Right lobe of liver (tissue), 6 donors: ENCODE measurements around the gene AMBRA1. TPM values are rescaled to one million over a fixed set of nuclear protein-coding genes. Genes with fewer than 3 reads are reported as not detected.

Experiments
- ATAC-seq, 4 donors: fragments of 200-7000 bp; cut with Tn5 transposase; one replicate each; pipeline ENCODE4 v1.9.1; 2020; ENCODE audit warnings: mild to moderate bottlenecking in 4 of 4, moderate library complexity in 4 of 4
- DNase-seq, 3 donors: peaks; one replicate each; pipeline ENCODE4 v3.0.0-alpha.2; 2020
- H3K27ac ChIP-seq, 3 donors: fragments of 200-600 bp; one replicate each; pipeline ENCODE4 v1.8.0; 2022
- H3K27me3 ChIP-seq, 2 donors: fragments of 200-600 bp; one replicate each; pipeline ENCODE4 v1.8.0; 2022
- H3K36me3 ChIP-seq, 4 donors: fragments of 200-600 bp; sonication (generic) in 1 of 4; one replicate each; pipeline versions ENCODE4 v1.5.1 to v1.8.0; 2017 to 2022; ENCODE audit warnings: control low read depth in 1 of 4
- H3K4me1 ChIP-seq, 4 donors: fragments of 200-600 bp; sonication (generic) in 1 of 4; one replicate each; pipeline versions ENCODE4 v1.5.1 to v1.8.0; 2017 to 2022; ENCODE audit warnings: control low read depth in 1 of 4
- H3K4me3 ChIP-seq, 3 donors: fragments of 200-600 bp; one replicate each; pipeline ENCODE4 v1.8.0; 2022
- H3K9me3 ChIP-seq, 4 donors: fragments of 200-600 bp; sonication (generic) in 1 of 4; one replicate each; pipeline versions ENCODE4 v1.5.1 to v1.8.0; 2017 to 2022; ENCODE audit warnings: control low read depth in 1 of 4
- CTCF ChIP-seq, 4 donors: fragments of 200-600 bp in 3 of 4; fragments of 450-650 bp in 1 of 4; IDR thresholded peaks; one replicate each; pipeline versions ENCODE4 v1.5.1 to v1.8.0; 2016 to 2022; ENCODE audit warnings: antibody characterized with exemption in 4 of 4, mild to moderate bottlenecking in 2 of 4
- POLR2A ChIP-seq: fragments of 450-650 bp; IDR thresholded peaks from one replicate; pipeline ENCODE4 v1.6.1; 2017; ENCODE audit warnings: antibody characterized with exemption, mild to moderate bottlenecking
- WGBS: methylation state at CpG from one replicate; pipeline ENCODE4 v1.1.6; 2018; ENCODE audit warnings: low coverage, low lambda C conversion rate; ENCODE audit not compliant: insufficient coverage; ENCODE audit errors: missing lambda C conversion rate; 5-methylcytosine and 5-hydroxymethylcytosine counted together
- intact Hi-C, 2 donors: fragments of 100-400 bp; cut with DNase I; formaldehyde crosslinking; loops; one replicate each; pipeline versions ENCODE4 v1.11.2 to v1.14.1; 2022
- total RNA-seq, 6 experiments: library from RNA; depleted of rRNA in 2 of 6; stranded (reverse); fragments of >200 nt in 2 of 6; fragmentation: NEBNext Ultra II Directional in 3 of 6; extraction: Animal tissue kit (Norgen Biotek cat#: 25700) in 3 of 6; gene quantifications; one replicate each; pipeline versions ENCODE4 v1.1.0 to v1.2.4, GENCODE V29; 2016 to 2023
- donor health status: DM: no; HTN: yes; CAD: no.
- donor health status: DM: no; HTN: no; CAD: no.
- donor health status: DM: no; HTN: no; CAD: no.
- donor health status: DM: no; HTN: yes; CAD: no.
- donor health status: DM: no; HTN: yes; CAD: no.

AMBRA1 gene
- total RNA-seq, 6 experiments from 2014 or later, result 11.0 to 15.7 (median 13.6) TPM

- Histone ChIP-seq H3K27me3 (no peaks in the 10 kb centered on the region), H3K9me3 (no peaks in the 10 kb centered on the region), H3K27ac (peak overlapping the region in 2 of 3 donors; percentile 62 to 76), H3K4me1 (peaks cover 0 to 20% (median 8%) of the 10 kb centered on the region in 4 donors), H3K4me3 (peak overlapping the region in 1 of 3 donors; percentile 5), H3K36me3 (peaks cover 0 to 11% (median 3%) of the 10 kb centered on the region in 4 donors)
- intact Hi-C loops, result loop anchor here in 1 of 2 donors (10.0 kb wide), 1 partner anchor 531 kb away; no protein-coding TSS in a partner anchor
- TF ChIP-seq POLR2A (no peak), CTCF (IDR thresholded peaks at IDR 0.05) (no peak)
- ATAC-seq, result peak; percentile 78 to 87 (median 81)
- DNase-seq, result no peak
- 65% methylated on average over 21 of the region's 22 CpGs for WGBS
These were observed 39.7 kb upstream of the AMBRA1 start for GRCh38 chr11:46633291-46634217.

GRCh38 chr11:46632502-46632901, 38.7 kb upstream of the AMBRA1 start:
- DNase-seq, result no peak
- WGBS, result 43% methylated on average over 1 of the region's 1 CpG
- TF ChIP-seq CTCF (IDR thresholded peaks at IDR 0.05) (no peak), POLR2A (no peak)
- no peak overlapping the region for H3K4me3 ChIP-seq
- no peak for ATAC-seq
- H3K27me3 ChIP-seq, result no peaks in the 10 kb centered on the region
- peaks cover 0 to 9% (median 3%) of the 10 kb centered on the region in 4 donors for H3K36me3 ChIP-seq
- H3K27ac ChIP-seq, result no peak overlapping the region
- no peaks in the 10 kb centered on the region for H3K9me3 ChIP-seq
- intact Hi-C loops, result loop anchor here in 1 of 2 donors (10.0 kb wide), 1 partner anchor 532 kb away; no protein-coding TSS in a partner anchor
- peaks cover 0 to 20% (median 8%) of the 10 kb centered on the region in 4 donors for H3K4me1 ChIP-seq

GRCh38 chr11:46631676-46632075, 37.9 kb upstream of the AMBRA1 start:
- intact Hi-C loops, result loop anchor here in 1 of 2 donors (10.0 kb wide), 1 partner anchor 533 kb away; no protein-coding TSS in a partner anchor
- ATAC-seq (no peak), DNase-seq (no peak)
- Histone ChIP-seq H3K27me3 (no peaks in the 10 kb centered on the region), H3K4me3 (no peak overlapping the region), H3K27ac (no peak overlapping the region), H3K9me3 (no peaks in the 10 kb centered on the region), H3K4me1 (peaks cover 0 to 20% (median 8%) of the 10 kb centered on the region in 4 donors), H3K36me3 (peaks cover 0 to 6% (median 6%) of the 10 kb centered on the region in 4 donors)
- TF ChIP-seq CTCF (IDR thresholded peaks at IDR 0.05), result no peak
- no peak for TF ChIP-seq POLR2A
- WGBS, result 100% methylated on average over 2 of the region's 2 CpGs

DNA sequence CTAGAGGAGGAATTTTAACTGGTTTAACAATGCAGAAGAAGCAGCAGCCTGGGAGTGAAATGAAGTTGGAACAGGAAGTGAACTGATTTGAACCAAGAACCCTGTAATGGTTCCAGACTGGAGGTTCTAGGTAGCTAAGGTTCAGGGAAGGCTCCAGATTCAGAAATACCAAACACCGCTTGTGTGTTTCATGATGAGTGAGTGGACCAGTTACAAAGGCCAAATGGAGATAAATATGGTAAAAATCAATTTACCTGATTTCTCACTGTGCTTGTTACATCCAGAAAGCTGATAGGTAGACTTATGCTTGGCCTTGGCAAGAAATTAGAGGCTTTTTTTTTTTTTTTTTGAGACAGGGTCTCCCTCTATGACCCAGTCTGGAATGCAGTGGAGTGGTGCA, 36.4 kb upstream of the AMBRA1 start:
- Histone ChIP-seq H3K4me3 (no peak overlapping the region), H3K4me1 (peaks cover 0 to 20% (median 10%) of the 10 kb centered on the region in 4 donors), H3K27me3 (no peaks in the 10 kb centered on the region), H3K27ac (peak overlapping the region in 1 of 3 donors; percentile 24), H3K36me3 (peaks cover 0 to 11% (median 6%) of the 10 kb centered on the region in 4 donors), H3K9me3 (no peaks in the 10 kb centered on the region)
- intact Hi-C loops, result loop anchor here in 1 of 2 donors (10.0 kb wide), 1 partner anchor 535 kb away; no protein-coding TSS in a partner anchor
- ATAC-seq (peak in 3 of 4 donors; percentile 25 to 67 (median 33)), DNase-seq (no peak)
- TF ChIP-seq CTCF (IDR thresholded peaks at IDR 0.05) (no peak), POLR2A (no peak)
- 60% methylated on average over 1 of the region's 1 CpG for WGBS
